HepG2 (cell line): ENCODE measurements around the gene DRAP1. TPM values are rescaled to one million over a fixed set of nuclear protein-coding genes. Genes with fewer than 3 reads are reported as not detected.

Source experiments
- ATAC-seq: fragments of 200-7000 bp; cut with Tn5 transposase; 3 replicates; pipeline ENCODE4 v1.9.1; 2020; ENCODE audit warnings: mild to moderate bottlenecking, moderate library complexity
- BruUV-seq: library from RNA; stranded (reverse); fragments of 400-500 nt; replicated peaks from 2 replicates; lab custom pipeline; 2021; lab: Mats Ljungman, UMichigan
- CTCF ChIA-PET: fragments of 300-600 bp; formaldehyde crosslinking; extraction: SDS; loops from one replicate; lab custom pipeline; 2021; ENCODE audit warnings: low total read pairs, inconsistent platforms, low intra/inter-chr PET ratio; lab: Yijun Ruan, JAX
- POLR2A ChIA-PET: fragments of 350-600 bp; sonication (Branson Sonifier 250); formaldehyde crosslinking; loops from one replicate; lab custom pipeline; 2020; ENCODE audit warnings: antibody characterized with exemption, inconsistent platforms; lab: Yijun Ruan, JAX
- DNase-seq: peaks from one replicate; pipeline ENCODE4 v3.0.0-alpha.2; 2015; ENCODE audit warnings: low spot score
- FAIRE-seq: peaks from 3 replicates; lab custom pipeline; 2011; peaks lifted over from hg19 to GRCh38; lab: Jason Lieb, UNC
- H2AFZ ChIP-seq: one replicate; pipeline ENCODE4 v1.6.1; 2011; ENCODE audit warnings: low read length, inconsistent platforms
- H3K27ac ChIP-seq: fragments of 300-600 bp; 3 replicates; pipeline ENCODE4 v1.8.0; 2011; ENCODE audit warnings: mixed run types, mild to moderate bottlenecking, mixed read lengths, low read length, inconsistent platforms; ENCODE audit not compliant: insufficient read depth; ENCODE audit errors: extremely low read length
- H3K27me3 ChIP-seq, 2 experiments: fragments of 200-600 bp in 1 of 2; 2 replicates in 1 of 2; 3 replicates in 1 of 2; pipeline versions ENCODE4 v1.6.0 to v1.8.0; 2011; ENCODE audit warnings: low read length in 2 of 2, mild to moderate bottlenecking in 2 of 2, moderate library complexity in 2 of 2, inconsistent platforms in 1 of 2; ENCODE audit not compliant: insufficient read depth in 2 of 2, control insufficient read depth in 1 of 2
- H3K36me3 ChIP-seq, 2 experiments: fragments of 200-600 bp in 1 of 2; replicated peaks in 1 of 2; 2 replicates in 1 of 2; 3 replicates in 1 of 2; pipeline versions ENCODE4 v1.5.1 to v1.8.0; 2011; ENCODE audit warnings: low read length in 2 of 2, inconsistent platforms in 1 of 2; ENCODE audit not compliant: insufficient read depth in 2 of 2, control insufficient read depth in 1 of 2
- H3K4me1 ChIP-seq: 2 replicates; pipeline ENCODE4 v1.5.1; 2012; ENCODE audit warnings: low read length, inconsistent platforms; ENCODE audit not compliant: insufficient read depth
- H3K4me2 ChIP-seq: 2 replicates; pipeline ENCODE4 v1.6.0; 2011; ENCODE audit warnings: low read depth, low read length, inconsistent platforms
- H3K4me3 ChIP-seq, 3 experiments: fragments of 200-600 bp in 1 of 3; sonication (generic), shearing (Covaris generic) in 1 of 3; replicated peaks in 1 of 3; 2 replicates each; pipeline ENCODE4 v1.5.1; 2011 to 2016; ENCODE audit warnings: low read length in 3 of 3, inconsistent platforms in 2 of 3, low read depth in 2 of 3, mild to moderate bottlenecking in 2 of 3, control low read depth in 1 of 3, mixed read lengths in 1 of 3; ENCODE audit not compliant: insufficient read depth in 1 of 3
- H3K79me2 ChIP-seq: one replicate; pipeline ENCODE4 v1.6.1; 2011; ENCODE audit warnings: low read length, inconsistent platforms; ENCODE audit not compliant: insufficient read depth
- H3K9ac ChIP-seq: 2 replicates; pipeline ENCODE4 v1.6.0; 2011; ENCODE audit warnings: mild to moderate bottlenecking, low read depth, low read length, inconsistent platforms; ENCODE audit not compliant: insufficient read depth
- H3K9me3 ChIP-seq: 2 replicates; pipeline ENCODE4 v1.5.1; 2012; ENCODE audit warnings: mild to moderate bottlenecking, low read length
- H4K20me1 ChIP-seq: 2 replicates; pipeline ENCODE4 v1.6.0; 2011; ENCODE audit warnings: inconsistent platforms, mild to moderate bottlenecking, low read length, moderate library complexity; ENCODE audit not compliant: insufficient read depth
- ARID3A ChIP-seq: IDR thresholded peaks from 2 replicates; pipeline ENCODE4 v1.6.1; 2012; ENCODE audit warnings: low read depth, low read length, improper control_type of control experiment
- ERF ChIP-seq: IDR thresholded peaks from 2 replicates; pipeline ENCODE4 v1.6.1; 2018; ENCODE audit warnings: missing biosample characterization, missing genetic modification reagents
- GABPA ChIP-seq, 2 experiments: IDR thresholded peaks; 2 replicates each; pipeline ENCODE4 v1.6.1; 2011 to 2016; ENCODE audit warnings: low read depth in 2 of 2, low read length in 1 of 2, missing biosample characterization in 1 of 2, missing genetic modification characterization in 1 of 2
- MZF1 ChIP-seq: sonication (generic); formaldehyde crosslinking; IDR thresholded peaks from 2 replicates; pipeline ENCODE4 v1.8.1; 2023; ENCODE audit warnings: mild to moderate bottlenecking, missing genetic modification reagents, borderline replicate concordance
- NFE2L2 ChIP-seq: fragments of 150-350 bp; IDR thresholded peaks from 2 replicates; pipeline ENCODE4 v1.6.1; 2014; ENCODE audit warnings: low read length
- NR1H2 ChIP-seq: sonication (generic); formaldehyde crosslinking; IDR thresholded peaks from 2 replicates; pipeline ENCODE4 v1.8.1; 2022; ENCODE audit warnings: low read depth, missing genetic modification reagents, borderline replicate concordance
- TEAD3 ChIP-seq: optimal IDR thresholded peaks from 2 replicates; pipeline ENCODE3; 2016; ENCODE audit warnings: borderline replicate concordance
- USF2 ChIP-seq, 2 experiments: sonication (generic) in 1 of 2; formaldehyde crosslinking in 1 of 2; IDR thresholded peaks; 2 replicates each; pipeline versions ENCODE4 v1.5.1 to v1.6.1; 2011 to 2020; ENCODE audit warnings: borderline replicate concordance in 1 of 2, low read depth in 1 of 2, low read length in 1 of 2, mild to moderate bottlenecking in 1 of 2, missing genetic modification reagents in 1 of 2, moderate library complexity in 1 of 2
- ZNF292 ChIP-seq: sonication (generic); formaldehyde crosslinking; IDR thresholded peaks from 2 replicates; pipeline ENCODE4 v1.8.1; 2022; ENCODE audit warnings: mild to moderate bottlenecking, low read depth, missing genetic modification reagents, borderline replicate concordance
- ZNF441 ChIP-seq: sonication (generic); formaldehyde crosslinking; IDR thresholded peaks from 2 replicates; pipeline ENCODE4 v1.7.0; 2021; ENCODE audit warnings: missing genetic modification reagents, borderline replicate concordance
- ZNF468 ChIP-seq: sonication (generic); formaldehyde crosslinking; IDR thresholded peaks from 2 replicates; pipeline ENCODE4 v1.8.0; 2022; ENCODE audit warnings: mild to moderate bottlenecking, moderate library complexity, missing genetic modification reagents
- ZNF562 ChIP-seq: sonication (generic); formaldehyde crosslinking; IDR thresholded peaks from 2 replicates; pipeline ENCODE4 v1.8.0; 2022; ENCODE audit warnings: missing genetic modification reagents, borderline replicate concordance
- ZNF878 ChIP-seq: sonication (generic); formaldehyde crosslinking; IDR thresholded peaks from 2 replicates; pipeline ENCODE4 v1.8.1; 2023; ENCODE audit warnings: mild to moderate bottlenecking, missing genetic modification reagents, moderate library complexity
- WGBS: methylation state at CpG from one replicate; pipeline ENCODE4 v1.1.6; 2017; ENCODE audit warnings: low lambda C conversion rate; 5-methylcytosine and 5-hydroxymethylcytosine counted together
- in situ Hi-C: cut with HindIII; loops from 2 replicates; pipeline ENCODE4 v1.10.0; 2017; ENCODE audit warnings: low pct_unique_long_range_greater_than_20kb; ENCODE audit not compliant: extremely low pct_ligation_motif_present
- intact Hi-C: fragments of 100-400 bp; cut with micrococcal nuclease; formaldehyde crosslinking; loops from one replicate; pipeline ENCODE4 v1.10.0; 2022; ENCODE audit not compliant: unreplicated experiment
- polyA plus RNA-seq, 8 experiments: library from polyadenylated mRNA; depleted of rRNA in 3 of 8; stranded (reverse) in 7 of 8; unstranded in 1 of 8; fragments of >200 nt; fragmentation: Illumina TruSeq in 4 of 8; extraction: Trizol in 4 of 8; gene quantifications; 2 replicates each; pipeline versions ENCODE4 v1.2.1 to v1.2.3, GENCODE V29; 2011 to 2016; ENCODE audit warnings: low read depth in 4 of 8, missing spikeins in 1 of 8, mixed read lengths in 1 of 8; ENCODE audit not compliant: insufficient read depth in 1 of 8
- total RNA-seq, 5 experiments: library from RNA; depleted of rRNA; stranded (reverse); fragments of >200 nt; fragmentation: Illumina TruSeq; extraction: Trizol; gene quantifications; 2 replicates each; pipeline ENCODE4 v1.2.3, GENCODE V29; 2016; ENCODE audit warnings: low read depth in 1 of 5

DRAP1 gene
- total and polyA plus RNA-seq, 2 of the 13 experiments (the other 11 are each of a cell fraction or from before 2014, with no cell fraction given), result 46.8 to 52.3 TPM

GRCh38 chr11:65885231-65885630 is 34.0 kb upstream of the DRAP1 start:
- BruUV-seq, result no TSS peak
- no peak overlapping the region for H3K27ac ChIP-seq
- ChIA-PET CTCF (interaction anchor here (0.9 to 2.9 kb wide), 12 partner anchors 8 to 179 kb away, joined by 3 to 77 read pairs (median 5); partner anchors contain the start of genes FOSL1, KAT5 and MUS81), POLR2A (interaction anchor here (0.6 to 1.7 kb wide), 7 partner anchors 11 to 141 kb away, joined by 3 to 11 read pairs (median 3); partner anchors contain the start of genes CFL1, FOSL1 and MUS81)
- FAIRE-seq (no peak), ATAC-seq (no peak), DNase-seq (no peak)
- H3K9ac ChIP-seq, result no peak overlapping the region
- no peaks in the 10 kb centered on the region; a peak in 1 of 5 replicates for H3K27me3 ChIP-seq
- no peak overlapping the region for H3K4me3 ChIP-seq
- in situ Hi-C loops, result no loop called here
- no peaks in the 10 kb centered on the region for H4K20me1 ChIP-seq
- no peak for TF ChIP-seq NFE2L2
- no peak for TF ChIP-seq ZNF468
- no peak for TF ChIP-seq ZNF562
- TF ChIP-seq ZNF441 (CRISPR knock-in tag), result no peak
- TF ChIP-seq MZF1 (CRISPR knock-in tag), result no peak
- no peak for TF ChIP-seq ZNF292 (CRISPR knock-in tag)
- no peak for TF ChIP-seq USF2 (IDR thresholded peaks at IDR 0.05; ENCODE audit: low read depth, low read length)
- no peak for TF ChIP-seq USF2 (CRISPR knock-in tag; IDR thresholded peaks at IDR 0.05; ENCODE audit: borderline replicate concordance)
- no peak for TF ChIP-seq ZNF878 (CRISPR knock-in tag)
- TF ChIP-seq TEAD3, result no peak
- TF ChIP-seq GABPA (IDR thresholded peaks at IDR 0.05; ENCODE audit: low read depth, low read length), result no peak
- no peak for TF ChIP-seq GABPA (CRISPR knock-in tag; IDR thresholded peaks at IDR 0.05; ENCODE audit: low read depth)
- no peak for TF ChIP-seq ARID3A
- no peak for TF ChIP-seq ERF (CRISPR knock-in tag)
- TF ChIP-seq NR1H2 (CRISPR knock-in tag), result no peak
- WGBS, result 95% methylated on average over 7 of the region's 7 CpGs
- intact Hi-C loops, result loop anchor here (5.0 kb wide), 1 partner anchor 47 kb away; no protein-coding TSS in a partner anchor
- no peaks in the 10 kb centered on the region for H3K79me2 ChIP-seq
- H3K4me1 ChIP-seq, result peaks cover 54% of the 10 kb centered on the region
- no peaks in the 10 kb centered on the region for H3K9me3 ChIP-seq
- peaks cover 4 to 19% of the 10 kb centered on the region in 2 experiments; a peak in 4 of 5 replicates for H3K36me3 ChIP-seq
- no peak overlapping the region for H2AFZ ChIP-seq
- no peak overlapping the region for H3K4me2 ChIP-seq
